Measurements from ENCODE around the gene DMRTA2. TPM values are rescaled to one million over a fixed set of nuclear protein-coding genes. Genes with fewer than 3 reads are reported as not detected.
"Not testable (repeated sequence)": the region's sequence is repeated elsewhere in the genome, so short reads cannot be mapped to it uniquely, and the experiment has no call there.

Gene DMRTA2
- total and polyA plus RNA-seq, 2 donors (not counting 1 experiment from before 2014, with no cell fraction given) = not detected

- ATAC-seq (ENCODE audit: low read depth) (no peak), DNase-seq (no peak)
- ChIA-PET CTCF (no interaction called here), POLR2A (no interaction called here)
- Mint-ChIP-seq H3K9me3 (ENCODE audit: insufficient read depth) (peaks cover 9% of the 10 kb centered on the region), H3K27me3 (peaks cover 35% of the 10 kb centered on the region), H3K4me3 (no peak overlapping the region), H3K4me1 (no peaks in the 10 kb centered on the region), H3K27ac (no peak overlapping the region)
- Histone ChIP-seq H4K20me1 (ENCODE audit: control insufficient read depth, insufficient read depth, low read length, poor library complexity, severe bottlenecking) (no peaks in the 10 kb centered on the region), H3K9me3 (ENCODE audit: control extremely low read depth in 1 of 3, control insufficient read depth in 2 of 3, insufficient read depth in 1 of 3, low read length in 2 of 3) (peaks cover 0 to 3% (median 0%) of the 10 kb centered on the region in 3 donors), H3K79me2 (ENCODE audit: control insufficient read depth, insufficient read depth, low read length) (no peaks in the 10 kb centered on the region), H3K4me1 (ENCODE audit: control insufficient read depth in 2 of 2, insufficient read depth in 2 of 2, low read length in 2 of 2) (no peaks in the 10 kb centered on the region), H2AFZ (ENCODE audit: insufficient read depth, low read depth, low read length, poor library complexity, severe bottlenecking) (no peak overlapping the region), H3K27ac (ENCODE audit: low read length in 2 of 2) (no peak overlapping the region), H3K27me3 (replicated peaks in 1 of 4; ENCODE audit: control extremely low read depth in 1 of 4, control insufficient read depth in 3 of 4, insufficient read depth in 4 of 4, low read length in 3 of 4) (peaks cover 0 to 4% (median 4%) of the 10 kb centered on the region in 4 experiments), H3K36me3 (replicated peaks in 1 of 2; ENCODE audit: control extremely low read depth in 1 of 2, control insufficient read depth in 1 of 2, extremely low read depth in 1 of 2, insufficient read depth in 2 of 2, low read length in 1 of 2) (no peaks in the 10 kb centered on the region), H3K9ac (ENCODE audit: low read length) (no peak overlapping the region), H3K4me2 (replicated peaks; ENCODE audit: low read depth, low read length, poor library complexity, severe bottlenecking) (no peak overlapping the region), H3K4me3 (ENCODE audit: control extremely low read depth in 1 of 5, extremely low read depth in 1 of 5, insufficient read depth in 1 of 5, low read depth in 2 of 5, low read length in 4 of 5) (no peak overlapping the region)
- 83% methylated on average over 1 of the region's 2 CpGs for WGBS (ENCODE audit: insufficient coverage)
- intact Hi-C loops (cut with micrococcal nuclease) = no loop called here
- TF ChIP-seq EZH2 (IDR thresholded peaks at IDR 0.05; ENCODE audit: borderline replicate concordance, insufficient read depth, low read depth, low read length, poor library complexity, severe bottlenecking) (no peak), CTCF (IDR thresholded peaks at IDR 0.05) (no peak)
Observed at GRCh38 chr1:50393522-50394120, 29.6 kb downstream of the DMRTA2 start.

- H3K9me3 ChIP-seq (ENCODE audit: control extremely low read depth in 1 of 3, control insufficient read depth in 2 of 3, insufficient read depth in 1 of 3, low read length in 2 of 3); ATAC-seq (ENCODE audit: low read depth); H3K4me1 ChIP-seq (ENCODE audit: control insufficient read depth in 2 of 2, insufficient read depth in 2 of 2, low read length in 2 of 2); CTCF ChIA-PET; H3K27me3 ChIP-seq (replicated peaks in 1 of 4; ENCODE audit: control extremely low read depth in 1 of 4, control insufficient read depth in 3 of 4, insufficient read depth in 4 of 4, low read length in 3 of 4); H3K9ac ChIP-seq (ENCODE audit: low read length); H3K4me3 ChIP-seq (ENCODE audit: control extremely low read depth in 1 of 5, extremely low read depth in 1 of 5, insufficient read depth in 1 of 5, low read depth in 2 of 5, low read length in 4 of 5); H3K4me1 Mint-ChIP-seq; H3K79me2 ChIP-seq (ENCODE audit: control insufficient read depth, insufficient read depth, low read length); H3K27ac Mint-ChIP-seq; H3K9me3 Mint-ChIP-seq (ENCODE audit: insufficient read depth); H3K36me3 ChIP-seq (replicated peaks in 1 of 2; ENCODE audit: control extremely low read depth in 1 of 2, control insufficient read depth in 1 of 2, extremely low read depth in 1 of 2, insufficient read depth in 2 of 2, low read length in 1 of 2); H3K27ac ChIP-seq (ENCODE audit: low read length in 2 of 2); H3K4me2 ChIP-seq (replicated peaks; ENCODE audit: low read depth, low read length, poor library complexity, severe bottlenecking); intact Hi-C loops (cut with micrococcal nuclease); H2AFZ ChIP-seq (ENCODE audit: insufficient read depth, low read depth, low read length, poor library complexity, severe bottlenecking); H4K20me1 ChIP-seq (ENCODE audit: control insufficient read depth, insufficient read depth, low read length, poor library complexity, severe bottlenecking); DNase-seq; POLR2A ChIA-PET; H3K4me3 Mint-ChIP-seq: not testable (repeated sequence)
- 95% methylated on average over 9 of the region's 33 CpGs for WGBS (ENCODE audit: insufficient coverage)
- peaks cover 12% of the 10 kb centered on the region for H3K27me3 Mint-ChIP-seq
Observed at GRCh38 chr1:50381551-50381950, 41.7 kb downstream of the DMRTA2 start.

Data from B cell (primary cell).